Cardiac fibroblast (primary cell): ENCODE data around the gene TMEM233.
A peak's percentile ranks its signal among the peaks of the same experiment; 100 is the strongest.

Source experiments
- DNase-seq, 2 donors: peaks; one replicate each; pipeline versions ENCODE4 v3.0.0 to v3.0.0-alpha.2; 2010; ENCODE audit warnings: low read depth in 2 of 2
- H3K4me3 ChIP-seq, 2 donors: replicated peaks in 1 of 2; 1 replicate in 1 of 2; 2 replicates in 1 of 2; pipeline ENCODE4 v1.5.1; 2011; ENCODE audit warnings: low read depth in 2 of 2, low read length in 2 of 2, mild to moderate bottlenecking in 2 of 2, moderate library complexity in 1 of 2
- TF ChIP-seq, protein P1 (sequence below): IDR thresholded peaks from one replicate; pipeline ENCODE4 v1.5.1; 2011; ENCODE audit warnings: low read depth, mild to moderate bottlenecking, low read length, inconsistent platforms

TMEM233 gene

DNA sequence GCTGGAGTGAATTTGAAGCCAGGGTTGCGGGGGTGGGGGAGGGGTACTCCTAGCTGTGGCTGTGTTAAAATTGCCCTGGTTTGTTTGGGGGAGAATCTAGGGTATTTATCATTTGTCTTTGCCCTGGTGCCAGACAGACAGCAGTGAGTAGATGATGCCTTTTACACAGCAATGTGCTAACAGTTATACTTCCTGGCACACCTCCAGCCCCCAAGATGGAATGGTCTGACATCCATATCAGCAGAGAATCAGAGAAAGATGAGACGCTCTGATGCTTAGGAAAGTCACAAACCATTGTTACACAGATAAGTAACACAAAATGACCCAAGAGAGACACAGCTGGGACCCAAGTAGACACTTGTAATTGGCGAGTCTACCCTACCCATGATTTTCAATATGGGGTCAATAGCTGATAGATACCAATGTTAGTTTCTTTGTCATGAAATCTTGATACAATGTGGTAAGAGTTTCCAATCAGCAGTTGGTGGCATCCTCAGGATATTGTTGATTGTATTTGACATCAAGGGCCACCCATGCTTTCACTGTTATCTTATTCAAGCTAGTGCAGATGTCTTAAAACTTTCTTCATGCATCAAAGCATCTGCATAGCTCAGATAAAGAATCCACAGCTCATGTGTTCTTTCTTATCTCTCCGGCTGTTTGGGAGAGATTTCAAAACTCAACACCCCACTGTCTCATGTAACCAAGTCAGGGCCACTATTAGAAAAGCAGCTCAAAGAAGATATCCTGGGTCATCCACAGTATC is 71.8 kb downstream of the TMEM233 start:
- no peak overlapping the region for H3K4me3 ChIP-seq
- DNase-seq = no peak
- TF ChIP-seq, protein P1, sequence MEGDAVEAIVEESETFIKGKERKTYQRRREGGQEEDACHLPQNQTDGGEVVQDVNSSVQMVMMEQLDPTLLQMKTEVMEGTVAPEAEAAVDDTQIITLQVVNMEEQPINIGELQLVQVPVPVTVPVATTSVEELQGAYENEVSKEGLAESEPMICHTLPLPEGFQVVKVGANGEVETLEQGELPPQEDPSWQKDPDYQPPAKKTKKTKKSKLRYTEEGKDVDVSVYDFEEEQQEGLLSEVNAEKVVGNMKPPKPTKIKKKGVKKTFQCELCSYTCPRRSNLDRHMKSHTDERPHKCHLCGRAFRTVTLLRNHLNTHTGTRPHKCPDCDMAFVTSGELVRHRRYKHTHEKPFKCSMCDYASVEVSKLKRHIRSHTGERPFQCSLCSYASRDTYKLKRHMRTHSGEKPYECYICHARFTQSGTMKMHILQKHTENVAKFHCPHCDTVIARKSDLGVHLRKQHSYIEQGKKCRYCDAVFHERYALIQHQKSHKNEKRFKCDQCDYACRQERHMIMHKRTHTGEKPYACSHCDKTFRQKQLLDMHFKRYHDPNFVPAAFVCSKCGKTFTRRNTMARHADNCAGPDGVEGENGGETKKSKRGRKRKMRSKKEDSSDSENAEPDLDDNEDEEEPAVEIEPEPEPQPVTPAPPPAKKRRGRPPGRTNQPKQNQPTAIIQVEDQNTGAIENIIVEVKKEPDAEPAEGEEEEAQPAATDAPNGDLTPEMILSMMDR = no peak

DNA sequence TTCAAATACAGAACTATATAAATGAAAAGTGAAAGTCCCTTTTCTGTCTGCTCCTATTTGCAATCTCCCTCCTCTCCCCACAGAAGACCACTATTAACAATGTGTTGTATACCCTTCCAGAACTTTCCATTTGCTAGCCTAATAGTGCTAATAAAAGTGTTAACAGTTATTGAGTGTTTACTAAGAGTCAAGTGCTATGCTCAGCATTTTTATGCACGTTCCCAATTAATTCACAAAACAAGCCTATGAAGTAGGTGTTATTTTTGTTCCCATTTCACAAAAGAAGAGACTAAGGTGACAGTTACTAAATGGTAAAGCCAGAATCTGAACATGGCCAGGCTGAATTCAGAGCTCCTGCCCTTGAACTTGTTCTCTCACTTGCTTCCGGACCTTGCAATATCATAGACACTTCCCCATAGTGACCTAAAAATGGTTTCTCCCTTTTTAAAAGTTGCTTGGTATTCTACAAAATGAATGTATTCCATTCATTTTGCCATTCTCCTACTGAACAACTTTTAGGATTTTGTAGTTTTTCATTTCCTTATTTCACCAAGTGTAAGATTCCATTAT is 72.7 kb downstream of the TMEM233 start:
- TF ChIP-seq, protein P1 = no peak
- no peak overlapping the region for H3K4me3 ChIP-seq

DNA sequence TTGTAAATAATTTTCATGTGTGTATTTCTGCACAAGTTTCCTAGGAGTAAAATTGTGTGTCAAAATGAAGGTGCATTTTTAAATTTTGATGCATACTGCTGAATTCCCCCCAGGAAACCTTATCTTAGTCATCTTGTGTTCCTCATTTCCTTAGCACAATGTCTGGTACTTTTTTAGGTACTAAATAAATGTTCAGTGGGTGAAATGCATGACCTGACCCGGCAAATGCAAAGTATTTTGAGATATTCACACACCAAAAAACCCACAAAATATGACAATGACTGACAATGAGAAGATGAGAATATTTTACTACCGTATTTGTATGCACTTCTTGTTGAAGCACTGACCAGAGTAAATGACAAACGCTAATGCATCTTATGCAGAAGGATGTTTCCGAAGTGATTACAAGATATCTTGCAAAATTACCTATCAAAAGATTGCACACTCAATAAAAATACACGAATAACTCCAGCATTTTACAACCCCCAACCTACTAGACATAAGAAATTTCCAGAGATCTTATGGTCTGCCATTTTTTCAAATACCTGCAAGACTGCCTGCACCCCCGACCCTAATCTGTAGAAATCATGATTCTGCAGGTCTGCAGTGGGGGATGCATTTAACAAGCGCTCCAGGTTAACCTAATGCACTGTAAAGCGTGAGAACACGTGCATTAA is 73.5 kb downstream of the TMEM233 start:
- peak overlapping the region; percentile 44 to 97 for H3K4me3 ChIP-seq
- DNase-seq = no peak
- TF ChIP-seq, protein P1 = no peak

More for the DNA sequence above, 72.7 kb downstream of the TMEM233 start:
- no peak for DNase-seq

DNA sequence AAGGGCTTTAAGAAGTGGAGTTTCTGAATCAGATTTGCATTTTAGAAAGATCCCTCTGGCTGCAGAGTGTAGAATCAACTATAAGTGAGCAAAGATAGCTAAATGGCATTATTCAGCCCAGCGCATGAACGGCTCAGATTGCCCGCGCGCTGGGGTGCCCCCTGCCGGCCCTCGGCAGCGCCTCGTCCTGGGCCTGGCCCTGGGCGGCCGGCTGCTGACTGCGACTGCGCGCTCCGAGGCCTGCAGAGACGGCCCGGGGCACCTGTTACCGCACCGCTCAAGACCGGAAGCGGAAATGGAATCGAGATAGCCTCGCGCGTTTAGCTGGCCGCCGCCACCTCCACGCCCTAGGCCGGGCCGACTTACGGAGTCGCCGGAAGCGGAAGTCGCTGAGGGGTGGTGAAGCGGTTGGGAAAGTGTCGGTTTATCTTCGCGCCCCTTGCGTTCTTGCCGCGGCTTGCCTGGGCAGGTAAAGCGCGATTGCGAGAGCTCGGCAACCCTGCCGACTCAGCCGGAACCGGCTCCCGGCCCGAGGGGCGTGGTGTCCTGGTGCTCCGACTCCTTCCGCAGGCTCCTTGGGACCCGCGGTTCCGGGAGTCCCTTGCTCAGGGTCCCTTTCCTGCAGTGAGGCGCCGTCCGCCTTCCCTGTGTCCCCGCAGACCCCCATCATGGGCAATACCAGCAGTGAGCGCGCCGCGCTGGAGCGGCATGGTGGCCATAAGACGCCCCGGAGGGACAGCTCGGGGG is 74.2 kb downstream of the TMEM233 start, which contains the start of gene PRKAB1:
Gene PRKAB1 (plus strand): TSS at position 557 of the 747 bp plus-strand sequence. CDS start 112 bp downstream, at position 669.
- peak; percentile 97 to 98 for DNase-seq
- peak within 1 kb of the TSS; percentile 97 to 98 for H3K4me3 ChIP-seq
- TF ChIP-seq, protein P1 = peak; percentile 69

DNA sequence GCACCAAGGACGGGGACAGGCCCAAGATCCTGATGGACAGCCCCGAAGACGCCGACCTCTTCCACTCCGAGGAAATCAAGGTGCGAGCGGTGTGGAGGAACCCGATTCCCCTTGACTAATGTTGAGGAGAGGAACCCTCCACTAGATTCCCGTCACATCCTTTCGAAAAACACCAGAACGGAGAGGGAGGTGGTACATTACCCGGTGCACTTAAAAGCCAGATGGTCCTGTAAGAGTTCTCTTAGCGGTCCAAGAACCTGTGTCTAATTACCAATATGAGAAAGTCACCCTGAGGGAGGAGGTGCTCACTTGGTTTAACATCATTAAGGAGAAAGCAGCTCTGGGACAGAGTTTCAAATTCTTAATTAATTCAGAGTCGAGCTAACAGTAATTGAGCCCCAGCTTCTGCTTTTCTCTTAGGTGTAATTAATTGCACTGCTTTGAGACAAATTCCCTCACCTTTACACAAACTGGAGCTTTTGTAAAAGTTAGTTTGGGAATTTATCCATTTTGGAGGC is 74.8 kb downstream of the TMEM233 start:
- H3K4me3 ChIP-seq = peak overlapping the region; percentile 97 to 98
- TF ChIP-seq, protein P1 = no peak
- DNase-seq = peak; percentile 17 to 27
